Measurements from ENCODE around the gene GPER1. TPM values are rescaled to one million over a fixed set of nuclear protein-coding genes. Genes with fewer than 3 reads are reported as not detected.

The GPER1 gene
- total RNA-seq, 2 experiments from 2014 or later = not detected

DNA sequence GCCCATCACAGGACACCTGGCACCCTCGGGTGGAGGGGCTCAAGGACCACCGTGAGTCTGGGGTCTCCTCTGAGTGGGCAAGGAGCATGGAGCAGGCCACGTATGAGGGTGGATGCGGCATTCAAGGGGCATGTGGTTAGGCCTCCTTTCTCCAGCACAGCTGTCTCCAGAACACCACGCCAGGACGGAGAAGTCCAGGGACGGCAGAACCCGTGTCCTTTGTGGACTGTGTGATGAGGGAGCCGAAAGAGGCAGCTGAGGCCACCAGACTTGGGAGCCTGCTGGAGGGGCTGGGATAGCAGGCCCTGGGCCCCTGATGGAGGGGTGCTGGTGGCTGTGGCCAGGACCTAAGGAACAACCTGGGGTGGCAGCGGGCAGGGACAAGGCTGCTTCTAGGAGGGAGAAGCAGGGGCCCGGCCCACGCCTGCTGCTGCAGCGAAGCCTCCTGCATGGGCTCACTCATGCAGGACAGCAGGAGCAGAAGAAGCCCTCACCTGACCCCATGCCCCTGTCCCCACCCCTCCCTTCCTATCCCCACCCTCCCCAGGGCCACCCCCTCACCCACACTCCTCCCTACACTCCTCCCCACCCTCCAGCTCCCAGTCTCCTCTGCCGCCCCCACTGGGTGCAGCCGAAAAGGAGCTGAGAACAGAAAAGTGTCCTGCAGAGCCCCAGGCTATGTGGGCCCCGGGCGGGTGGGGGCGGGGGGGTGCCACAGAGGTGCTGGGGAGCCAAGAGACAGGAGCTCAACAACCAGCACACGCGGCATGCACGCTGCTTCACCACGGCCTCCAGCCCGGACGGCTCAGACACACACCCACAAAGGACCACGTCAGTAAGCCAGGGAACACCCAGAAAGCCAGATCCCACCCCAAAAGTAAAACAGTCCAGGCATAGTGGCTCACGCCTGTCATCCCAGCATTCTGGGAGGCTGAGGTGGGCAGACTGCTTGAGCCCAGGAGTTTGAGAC lies 42.4 kb downstream of the GPER1 start:
- no peaks in the 10 kb centered on the region for H3K9me3 Mint-ChIP-seq
- no peaks in the 10 kb centered on the region for H3K9me3 ChIP-seq (ENCODE audit: control insufficient read depth in 1 of 2, insufficient read depth in 1 of 2, low read length in 2 of 2)
- H3K4me1 Mint-ChIP-seq (ENCODE audit: low read depth) = no peaks in the 10 kb centered on the region
- intact Hi-C loops (cut with DNase I, micrococcal nuclease) = no loop called here
- ATAC-seq (ENCODE audit: poor library complexity) = no peak
- no peak overlapping the region for H3K27ac ChIP-seq (ENCODE audit: low read depth in 1 of 2, low read length in 2 of 2)
- H3K4me3 Mint-ChIP-seq = no peak overlapping the region
- no peaks in the 10 kb centered on the region for H3K4me1 ChIP-seq (ENCODE audit: insufficient read depth, low read length)
- H3K36me3 ChIP-seq (ENCODE audit: insufficient read depth, low read length) = peaks cover 10% of the 10 kb centered on the region
- TF ChIP-seq, protein P1, sequence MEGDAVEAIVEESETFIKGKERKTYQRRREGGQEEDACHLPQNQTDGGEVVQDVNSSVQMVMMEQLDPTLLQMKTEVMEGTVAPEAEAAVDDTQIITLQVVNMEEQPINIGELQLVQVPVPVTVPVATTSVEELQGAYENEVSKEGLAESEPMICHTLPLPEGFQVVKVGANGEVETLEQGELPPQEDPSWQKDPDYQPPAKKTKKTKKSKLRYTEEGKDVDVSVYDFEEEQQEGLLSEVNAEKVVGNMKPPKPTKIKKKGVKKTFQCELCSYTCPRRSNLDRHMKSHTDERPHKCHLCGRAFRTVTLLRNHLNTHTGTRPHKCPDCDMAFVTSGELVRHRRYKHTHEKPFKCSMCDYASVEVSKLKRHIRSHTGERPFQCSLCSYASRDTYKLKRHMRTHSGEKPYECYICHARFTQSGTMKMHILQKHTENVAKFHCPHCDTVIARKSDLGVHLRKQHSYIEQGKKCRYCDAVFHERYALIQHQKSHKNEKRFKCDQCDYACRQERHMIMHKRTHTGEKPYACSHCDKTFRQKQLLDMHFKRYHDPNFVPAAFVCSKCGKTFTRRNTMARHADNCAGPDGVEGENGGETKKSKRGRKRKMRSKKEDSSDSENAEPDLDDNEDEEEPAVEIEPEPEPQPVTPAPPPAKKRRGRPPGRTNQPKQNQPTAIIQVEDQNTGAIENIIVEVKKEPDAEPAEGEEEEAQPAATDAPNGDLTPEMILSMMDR (IDR thresholded peaks at IDR 0.05) = no peak
- no peak for DNase-seq
- H3K27me3 Mint-ChIP-seq = no peaks in the 10 kb centered on the region
- no peak overlapping the region for H3K27ac Mint-ChIP-seq
- ChIA-PET POLR2A (no interaction called here), CTCF (no interaction called here)
- H3K27me3 ChIP-seq (ENCODE audit: control insufficient read depth in 1 of 2, insufficient read depth in 2 of 2, low read length in 2 of 2) = no peaks in the 10 kb centered on the region
- H3K4me3 ChIP-seq (ENCODE audit: low read length) = no peak overlapping the region
- H3K36me3 Mint-ChIP-seq (ENCODE audit: low read depth) = peaks cover 18% of the 10 kb centered on the region

DNA sequence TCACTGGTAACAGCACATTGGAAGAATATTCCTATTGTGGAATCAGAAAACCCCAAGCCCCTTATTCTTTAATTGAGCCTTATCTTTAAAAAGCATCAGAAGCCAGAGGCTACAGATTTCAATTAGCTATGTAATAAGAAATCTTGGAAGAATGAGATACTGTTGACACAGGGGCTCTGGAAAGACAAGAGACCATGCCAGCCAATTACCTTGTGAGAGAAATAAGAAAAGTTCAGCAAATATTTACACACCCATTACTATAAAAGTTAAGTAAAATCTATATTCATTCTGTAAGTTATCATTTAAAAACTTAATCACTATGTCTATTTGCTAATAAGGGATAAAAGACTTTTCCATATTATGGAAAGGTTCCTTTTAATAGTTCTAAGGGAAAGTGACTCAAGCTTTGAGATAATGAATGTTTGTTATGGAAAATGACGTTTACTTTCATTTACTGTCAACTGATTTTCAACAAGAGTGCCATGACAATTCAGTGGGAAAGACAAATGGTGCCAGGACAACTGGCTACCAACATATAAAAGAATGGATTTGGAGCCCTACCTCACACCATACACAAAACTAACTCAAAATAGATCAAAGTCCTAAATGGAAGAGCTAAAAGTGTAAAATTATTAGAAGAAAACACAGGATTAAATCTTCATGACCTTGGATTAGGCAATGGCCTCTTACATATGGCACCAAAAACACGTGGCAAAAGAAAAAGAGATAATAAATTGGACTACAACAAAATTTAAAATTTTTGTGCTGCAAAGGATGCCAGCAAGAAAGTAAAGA lies 43.8 kb downstream of the GPER1 start:
- H3K27me3 Mint-ChIP-seq = no peaks in the 10 kb centered on the region
- ChIA-PET CTCF (no interaction called here), POLR2A (no interaction called here)
- Histone ChIP-seq H3K36me3 (ENCODE audit: insufficient read depth, low read length) (peaks cover 6% of the 10 kb centered on the region), H3K27ac (ENCODE audit: low read depth in 1 of 2, low read length in 2 of 2) (no peak overlapping the region), H3K27me3 (ENCODE audit: control insufficient read depth in 1 of 2, insufficient read depth in 2 of 2, low read length in 2 of 2) (no peaks in the 10 kb centered on the region), H3K4me3 (ENCODE audit: low read length) (no peak overlapping the region), H3K9me3 (ENCODE audit: control insufficient read depth in 1 of 2, insufficient read depth in 1 of 2, low read length in 2 of 2) (no peaks in the 10 kb centered on the region), H3K4me1 (ENCODE audit: insufficient read depth, low read length) (peaks cover under 1% of the 10 kb centered on the region)
- ATAC-seq (ENCODE audit: poor library complexity) (no peak), DNase-seq (no peak)
- no peak overlapping the region for H3K27ac Mint-ChIP-seq
- intact Hi-C loops (cut with DNase I, micrococcal nuclease) = no loop called here
- no peak overlapping the region for H3K4me3 Mint-ChIP-seq
- H3K36me3 Mint-ChIP-seq (ENCODE audit: low read depth) = peaks cover 11% of the 10 kb centered on the region
- TF ChIP-seq, protein P1 (IDR thresholded peaks at IDR 0.05) = no peak
- no peaks in the 10 kb centered on the region for H3K9me3 Mint-ChIP-seq
- H3K4me1 Mint-ChIP-seq (ENCODE audit: low read depth) = peaks cover 3% of the 10 kb centered on the region

DNA sequence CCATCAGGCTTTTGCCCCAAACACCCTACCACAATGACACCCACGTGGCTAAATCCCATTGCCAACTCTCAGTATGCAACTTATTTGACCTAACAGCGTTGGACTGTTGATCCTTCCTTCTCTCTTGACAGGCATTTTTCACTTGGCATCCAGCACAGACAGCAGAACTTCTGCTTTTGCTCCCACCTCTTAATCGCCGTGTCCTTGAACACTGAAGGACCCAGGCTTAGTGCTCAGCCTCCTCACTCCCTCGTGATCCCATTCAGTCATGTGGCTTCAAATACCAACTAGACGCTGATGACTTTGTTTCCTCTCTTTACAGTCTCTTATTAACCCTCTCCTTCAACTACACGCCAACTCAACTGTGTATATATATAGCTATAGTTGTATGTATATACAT lies 47.0 kb downstream of the GPER1 start:
- no peaks in the 10 kb centered on the region for H3K9me3 Mint-ChIP-seq
- H3K27me3 Mint-ChIP-seq = no peaks in the 10 kb centered on the region
- H3K4me3 Mint-ChIP-seq = no peak overlapping the region
- Histone ChIP-seq H3K27me3 (ENCODE audit: control insufficient read depth in 1 of 2, insufficient read depth in 2 of 2, low read length in 2 of 2) (no peaks in the 10 kb centered on the region), H3K9me3 (ENCODE audit: control insufficient read depth in 1 of 2, insufficient read depth in 1 of 2, low read length in 2 of 2) (no peaks in the 10 kb centered on the region), H3K27ac (ENCODE audit: low read depth in 1 of 2, low read length in 2 of 2) (no peak overlapping the region), H3K4me3 (ENCODE audit: low read length) (no peak overlapping the region), H3K36me3 (ENCODE audit: insufficient read depth, low read length) (no peaks in the 10 kb centered on the region), H3K4me1 (ENCODE audit: insufficient read depth, low read length) (peaks cover 20% of the 10 kb centered on the region)
- CTCF ChIA-PET = no interaction called here
- no peak overlapping the region for H3K27ac Mint-ChIP-seq
- intact Hi-C loops (cut with DNase I, micrococcal nuclease) = loop anchor here (5.0 kb wide), 3 partner anchors 37 to 258 kb away; partner anchors contain the start of genes COX19 (in 1 of the 2) and GET4 (in 1 of the 2)
- H3K4me1 Mint-ChIP-seq (ENCODE audit: low read depth) = peaks cover 19% of the 10 kb centered on the region
- POLR2A ChIA-PET = no interaction called here
- DNase-seq (no peak), ATAC-seq (ENCODE audit: poor library complexity) (no peak)
- H3K36me3 Mint-ChIP-seq (ENCODE audit: low read depth) = peaks cover 6% of the 10 kb centered on the region
- TF ChIP-seq, protein P1 (IDR thresholded peaks at IDR 0.05) = no peak

Data from CD4-positive, alpha-beta T cell (primary cell).